ENCODE measurements around the gene COL6A1. TPM values are rescaled to one million over a fixed set of nuclear protein-coding genes. Genes with fewer than 3 reads are reported as not detected.

The COL6A1 gene
- total RNA-seq, 2 experiments from 2014 or later = 0.57 to 0.69 TPM

DNA sequence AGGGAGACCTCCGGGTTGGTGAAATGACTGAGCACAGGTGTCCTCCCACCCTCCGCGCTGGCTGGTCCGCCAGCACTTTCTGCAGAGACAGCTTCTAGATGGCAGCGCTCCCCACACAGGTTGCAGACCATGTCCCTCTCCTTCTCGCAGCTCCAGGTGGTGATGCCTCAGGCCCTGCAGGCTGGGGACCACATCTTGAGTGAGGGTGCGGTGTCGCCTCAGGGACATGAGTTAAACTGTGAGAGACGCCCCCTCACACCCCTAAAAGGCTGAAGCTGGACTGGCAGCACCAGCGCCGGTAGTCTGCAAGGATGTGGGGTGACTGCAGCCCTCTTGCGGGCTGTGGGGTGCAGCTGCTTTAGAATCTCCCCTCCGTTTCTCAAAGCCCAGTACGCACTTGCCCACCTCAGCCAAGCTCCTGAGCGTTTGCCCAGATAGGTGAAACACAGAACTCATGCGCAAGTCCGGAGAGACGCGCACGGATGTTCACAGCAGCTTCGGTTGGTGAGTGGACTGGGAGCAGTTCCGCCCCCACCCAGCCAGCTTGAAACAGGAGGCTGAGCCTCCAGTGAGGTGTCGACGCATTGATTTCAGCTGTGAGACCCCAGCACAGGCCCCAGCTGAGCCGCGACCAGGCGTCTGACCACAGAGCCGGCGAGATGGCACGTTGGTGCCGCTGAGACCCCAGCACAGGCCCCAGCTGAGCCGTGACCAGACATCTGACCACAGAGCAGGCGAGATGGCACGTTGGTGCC, 28.6 kb downstream of the COL6A1 start:
- no peaks in the 10 kb centered on the region for H3K4me1 Mint-ChIP-seq
- POLR2A ChIA-PET = no interaction called here
- no peak for DNase-seq
- H3K9me3 Mint-ChIP-seq (ENCODE audit: low read depth) = peaks cover 3% of the 10 kb centered on the region
- CTCF ChIA-PET = no interaction called here
- intact Hi-C loops (cut with DNase I, micrococcal nuclease) = no loop called here
- H3K27me3 Mint-ChIP-seq = peaks cover 3% of the 10 kb centered on the region
- ATAC-seq = no peak
- H3K36me3 Mint-ChIP-seq (ENCODE audit: low read depth) = no peaks in the 10 kb centered on the region
- no peak overlapping the region for H3K27ac Mint-ChIP-seq
- H3K4me3 Mint-ChIP-seq = no peak overlapping the region

DNA sequence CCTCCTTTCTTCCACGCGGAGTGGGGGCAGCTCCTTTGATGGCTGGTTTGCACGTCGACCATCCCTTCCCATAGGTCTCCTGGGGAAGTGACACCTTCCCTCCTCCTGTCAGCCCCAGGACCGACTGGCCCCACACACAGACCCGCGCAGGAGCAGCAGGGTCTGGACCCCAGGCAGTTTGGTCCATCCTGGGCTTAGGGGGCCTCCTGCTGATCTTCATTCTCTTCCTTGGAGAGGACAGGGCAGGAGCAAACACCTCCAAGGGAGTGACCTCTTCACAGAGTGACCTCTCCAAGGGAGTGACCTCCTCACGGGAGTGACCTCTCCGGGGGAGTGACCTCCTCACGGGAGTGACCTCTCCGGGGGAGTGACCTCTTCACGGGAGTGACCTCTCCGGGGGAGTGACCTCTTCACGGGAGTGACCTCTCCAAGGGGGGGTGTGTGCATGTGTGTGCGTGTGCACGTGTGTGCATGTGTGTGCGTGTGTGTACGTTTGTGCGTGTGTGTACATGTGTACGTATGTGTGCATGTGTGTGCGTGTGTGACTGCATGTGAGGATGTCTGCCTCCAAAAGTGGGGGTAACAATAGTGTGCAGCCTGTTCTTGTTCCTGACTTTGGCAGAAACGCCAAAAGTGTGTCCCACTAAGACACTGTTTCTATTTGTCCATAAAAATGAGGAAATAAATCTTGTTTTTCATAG, 29.8 kb downstream of the COL6A1 start:
- no peak for DNase-seq
- no peak for ATAC-seq
- Mint-ChIP-seq H3K27ac (no peak overlapping the region), H3K4me3 (no peak overlapping the region), H3K36me3 (ENCODE audit: low read depth) (no peaks in the 10 kb centered on the region), H3K27me3 (peaks cover 8% of the 10 kb centered on the region), H3K4me1 (no peaks in the 10 kb centered on the region), H3K9me3 (ENCODE audit: low read depth) (peaks cover 3% of the 10 kb centered on the region)
- ChIA-PET POLR2A (no interaction called here), CTCF (no interaction called here)
- intact Hi-C loops (cut with DNase I, micrococcal nuclease) = no loop called here

DNA sequence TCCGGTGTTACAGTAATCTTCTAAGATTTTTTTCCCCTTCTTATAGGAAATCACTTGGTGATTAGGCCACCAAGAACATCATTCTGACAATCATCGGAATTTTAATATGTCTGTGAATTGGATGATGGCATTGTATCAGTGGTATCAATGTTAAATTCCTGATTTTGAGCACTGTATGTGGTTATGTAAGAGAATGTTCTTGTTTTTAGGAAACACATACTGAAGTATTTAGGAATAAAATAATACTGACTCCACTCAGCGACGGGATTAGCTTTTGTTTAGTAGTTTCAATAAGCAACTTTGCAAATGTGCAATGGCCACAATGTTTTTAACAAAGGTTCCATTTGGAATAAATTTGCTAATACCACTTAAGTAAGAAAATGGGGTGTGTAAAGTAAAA, 30.6 kb downstream of the COL6A1 start:
- no peak overlapping the region for H3K4me3 Mint-ChIP-seq
- ATAC-seq (no peak), DNase-seq (no peak)
- H3K27ac Mint-ChIP-seq = no peak overlapping the region
- H3K36me3 Mint-ChIP-seq (ENCODE audit: low read depth) = no peaks in the 10 kb centered on the region
- H3K9me3 Mint-ChIP-seq (ENCODE audit: low read depth) = peaks cover 3% of the 10 kb centered on the region
- ChIA-PET CTCF (no interaction called here), POLR2A (interaction anchor here (0.7 kb wide), 1 partner anchor 8 kb away, joined by 3 read pairs; no protein-coding TSS in a partner anchor)
- intact Hi-C loops (cut with DNase I, micrococcal nuclease) = no loop called here
- peaks cover 13% of the 10 kb centered on the region for H3K27me3 Mint-ChIP-seq
- H3K4me1 Mint-ChIP-seq = no peaks in the 10 kb centered on the region

DNA sequence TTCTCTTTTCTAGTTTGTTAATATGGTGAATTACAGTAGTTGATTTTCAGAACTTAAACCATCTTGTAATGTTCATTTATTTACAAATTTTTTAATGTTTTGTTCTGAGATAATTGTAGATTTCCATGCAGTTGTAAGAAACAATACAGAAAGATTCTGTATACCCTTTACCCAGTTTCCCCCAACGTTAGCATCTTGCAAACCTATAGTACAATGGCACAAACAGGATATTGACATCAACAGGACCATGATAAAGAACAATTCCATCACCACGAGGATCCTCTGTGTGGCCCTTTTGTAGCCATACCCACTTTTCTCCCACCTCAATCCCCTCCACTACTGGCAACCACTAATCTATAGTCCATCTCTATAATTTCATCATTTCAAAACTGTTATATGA, 33.3 kb downstream of the COL6A1 start:
- DNase-seq (no peak), ATAC-seq (no peak)
- Mint-ChIP-seq H3K36me3 (ENCODE audit: low read depth) (no peaks in the 10 kb centered on the region), H3K27me3 (peaks cover 25% of the 10 kb centered on the region), H3K27ac (no peak overlapping the region), H3K9me3 (ENCODE audit: low read depth) (no peaks in the 10 kb centered on the region), H3K4me1 (no peaks in the 10 kb centered on the region), H3K4me3 (no peak overlapping the region)
- intact Hi-C loops (cut with DNase I, micrococcal nuclease) = no loop called here
- ChIA-PET CTCF (no interaction called here), POLR2A (no interaction called here)

DNA sequence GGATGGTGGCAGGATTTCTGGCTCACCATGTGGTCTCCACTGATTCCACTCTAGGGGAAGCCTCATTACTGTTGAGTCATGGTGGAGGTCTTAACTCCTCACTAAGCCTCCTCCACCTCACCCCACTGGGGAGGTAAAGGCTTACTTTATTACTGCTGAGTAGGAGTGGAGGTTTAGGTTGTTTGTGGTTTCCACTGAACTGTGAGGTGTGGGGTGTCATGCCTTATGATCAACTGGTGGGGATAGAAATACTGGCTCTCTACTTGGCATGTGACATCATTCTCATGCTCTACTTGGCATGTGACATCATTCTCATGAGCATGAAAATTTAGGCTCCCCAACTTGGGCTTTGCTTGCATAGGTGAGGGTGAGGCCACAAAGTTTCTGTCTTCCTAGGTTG, 35.6 kb downstream of the COL6A1 start:
- no peaks in the 10 kb centered on the region for H3K36me3 Mint-ChIP-seq (ENCODE audit: low read depth)
- no peak overlapping the region for H3K27ac Mint-ChIP-seq
- DNase-seq (no peak), ATAC-seq (no peak)
- H3K4me1 Mint-ChIP-seq = no peaks in the 10 kb centered on the region
- intact Hi-C loops (cut with DNase I, micrococcal nuclease) = no loop called here
- ChIA-PET POLR2A (no interaction called here), CTCF (no interaction called here)
- H3K4me3 Mint-ChIP-seq = no peak overlapping the region
- no peaks in the 10 kb centered on the region for H3K9me3 Mint-ChIP-seq (ENCODE audit: low read depth)
- peaks cover 30% of the 10 kb centered on the region for H3K27me3 Mint-ChIP-seq

DNA sequence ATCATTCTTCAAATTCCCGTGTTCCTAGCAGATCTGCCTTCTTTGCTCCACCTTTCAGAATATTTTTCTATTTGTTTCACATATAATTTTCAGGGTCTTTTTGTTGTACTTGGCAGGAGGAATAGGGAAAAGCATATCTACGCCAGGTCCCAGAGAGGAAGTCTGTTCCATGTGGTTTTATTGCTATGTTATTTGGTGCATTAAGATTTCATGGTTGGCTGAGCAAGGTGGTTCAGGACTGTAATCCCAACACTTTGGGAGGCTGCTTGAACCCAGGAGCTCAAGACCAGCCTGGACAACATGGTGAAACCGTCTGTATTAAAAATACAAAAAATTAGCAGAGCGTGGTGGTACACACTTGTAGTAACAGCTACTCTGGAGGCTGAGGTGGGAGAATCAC, 36.1 kb downstream of the COL6A1 start:
- H3K27me3 Mint-ChIP-seq = peaks cover 30% of the 10 kb centered on the region
- no peaks in the 10 kb centered on the region for H3K4me1 Mint-ChIP-seq
- H3K9me3 Mint-ChIP-seq (ENCODE audit: low read depth) = no peaks in the 10 kb centered on the region
- CTCF ChIA-PET = no interaction called here
- no peak overlapping the region for H3K27ac Mint-ChIP-seq
- H3K4me3 Mint-ChIP-seq = no peak overlapping the region
- intact Hi-C loops (cut with DNase I, micrococcal nuclease) = no loop called here
- DNase-seq = no peak
- POLR2A ChIA-PET = no interaction called here
- ATAC-seq = no peak
- H3K36me3 Mint-ChIP-seq (ENCODE audit: low read depth) = no peaks in the 10 kb centered on the region

DNA sequence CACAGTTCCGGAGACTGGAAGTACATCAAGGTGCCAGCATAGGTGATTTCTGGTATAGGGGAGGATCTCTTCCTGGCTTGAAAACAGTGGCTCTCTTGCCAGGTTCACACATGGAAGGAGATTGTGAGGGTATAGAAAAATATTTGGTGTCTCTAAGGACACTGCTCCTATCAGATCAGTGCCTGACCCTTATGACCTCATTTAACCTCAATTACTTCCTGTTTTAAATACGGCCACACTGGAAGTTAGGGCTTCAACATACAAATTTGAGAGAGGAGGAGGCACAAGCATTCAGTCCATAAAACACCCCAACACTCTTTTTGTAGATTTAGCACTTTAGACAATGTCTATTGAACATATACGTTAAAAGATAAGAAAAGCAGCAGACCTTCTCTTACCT, 37.0 kb downstream of the COL6A1 start:
- DNase-seq (no peak), ATAC-seq (no peak)
- Mint-ChIP-seq H3K27me3 (peaks cover 30% of the 10 kb centered on the region), H3K9me3 (ENCODE audit: low read depth) (no peaks in the 10 kb centered on the region), H3K36me3 (ENCODE audit: low read depth) (no peaks in the 10 kb centered on the region), H3K4me3 (no peak overlapping the region), H3K4me1 (no peaks in the 10 kb centered on the region), H3K27ac (no peak overlapping the region)
- CTCF ChIA-PET = no interaction called here
- intact Hi-C loops (cut with DNase I, micrococcal nuclease) = no loop called here
- POLR2A ChIA-PET = no interaction called here

DNA sequence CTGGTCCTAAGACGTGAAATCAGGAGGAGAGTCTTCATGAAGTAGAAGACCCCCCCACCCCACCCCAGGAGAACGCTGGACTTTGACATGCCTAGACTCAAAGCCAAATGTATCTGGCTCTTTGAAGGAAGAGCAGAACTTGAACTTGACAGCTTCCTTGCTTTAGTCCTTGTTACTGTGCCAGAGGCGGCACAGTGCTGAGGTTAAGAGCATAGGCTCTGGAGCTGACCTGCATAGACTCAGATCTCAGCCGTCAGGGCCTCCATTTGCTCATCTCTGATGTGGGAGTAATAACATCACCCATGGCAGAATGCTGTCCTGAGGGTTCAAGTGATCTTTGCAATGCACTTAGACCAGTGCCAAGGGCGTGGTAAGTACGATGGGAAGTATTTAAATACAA, 39.0 kb downstream of the COL6A1 start:
- ChIA-PET POLR2A (no interaction called here), CTCF (no interaction called here)
- peaks cover 34% of the 10 kb centered on the region for H3K27me3 Mint-ChIP-seq
- no peaks in the 10 kb centered on the region for H3K36me3 Mint-ChIP-seq (ENCODE audit: low read depth)
- no peak overlapping the region for H3K4me3 Mint-ChIP-seq
- peaks cover 3% of the 10 kb centered on the region for H3K4me1 Mint-ChIP-seq
- ATAC-seq (no peak), DNase-seq (no peak)
- H3K27ac Mint-ChIP-seq = no peak overlapping the region
- no peaks in the 10 kb centered on the region for H3K9me3 Mint-ChIP-seq (ENCODE audit: low read depth)
- intact Hi-C loops (cut with DNase I, micrococcal nuclease) = no loop called here

DNA sequence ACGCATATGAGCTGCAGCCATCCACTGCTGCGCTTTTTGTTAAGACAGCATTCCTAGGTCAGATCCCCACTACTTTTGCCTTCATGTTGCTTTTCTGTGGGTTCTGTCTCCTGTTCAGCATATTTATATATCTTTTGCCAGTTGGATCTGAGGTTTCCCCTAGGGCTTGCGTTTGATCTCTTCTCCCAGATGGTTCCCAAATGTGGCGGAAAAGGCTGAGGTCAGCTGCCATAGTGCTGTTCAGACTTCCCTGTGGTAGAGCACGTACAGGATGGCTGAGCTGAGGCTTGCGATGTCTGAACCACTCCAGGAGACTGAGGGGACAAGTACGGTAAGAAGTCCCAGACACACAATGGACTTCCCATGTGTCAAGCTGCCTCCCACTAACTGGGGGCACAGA, 39.8 kb downstream of the COL6A1 start:
- ATAC-seq = no peak
- POLR2A ChIA-PET = no interaction called here

DNA sequence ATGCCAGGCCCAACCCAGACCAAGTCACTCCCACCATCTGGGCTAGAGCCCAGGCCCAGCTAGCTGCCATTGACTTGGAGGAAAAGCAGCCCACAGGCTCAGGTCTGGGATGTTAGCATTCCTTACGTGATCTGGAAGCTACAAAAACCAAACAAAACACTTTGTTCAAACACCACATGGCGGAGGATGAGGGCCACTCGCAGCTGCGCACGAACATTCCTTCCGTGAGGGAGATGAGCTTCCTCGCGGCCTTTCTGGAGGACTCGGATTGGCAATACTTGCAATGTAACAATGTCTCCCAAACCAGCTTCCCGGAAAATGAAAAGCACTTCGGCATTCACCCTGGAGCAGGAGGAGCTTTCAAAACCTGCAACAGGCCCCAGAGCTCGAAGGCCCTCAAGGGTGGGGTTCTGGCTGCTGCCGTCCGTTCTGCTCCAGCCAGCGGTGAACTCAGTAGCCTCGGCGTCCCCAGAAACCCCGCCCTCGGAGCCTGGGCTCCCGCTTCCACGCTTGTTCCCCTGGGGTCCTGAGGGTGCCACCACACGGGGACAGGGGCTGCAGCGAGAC, 40.5 kb downstream of the COL6A1 start:
- Mint-ChIP-seq H3K4me1 (peaks cover 3% of the 10 kb centered on the region), H3K36me3 (ENCODE audit: low read depth) (no peaks in the 10 kb centered on the region), H3K27me3 (peaks cover 26% of the 10 kb centered on the region), H3K9me3 (ENCODE audit: low read depth) (no peaks in the 10 kb centered on the region), H3K27ac (no peak overlapping the region), H3K4me3 (no peak overlapping the region)
- no peak for ATAC-seq
- ChIA-PET CTCF (no interaction called here), POLR2A (no interaction called here)
- no peak for DNase-seq
- intact Hi-C loops (cut with DNase I, micrococcal nuclease) = no loop called here

More for the DNA sequence above, 39.8 kb downstream of the COL6A1 start:
- Mint-ChIP-seq H3K9me3 (ENCODE audit: low read depth) (no peaks in the 10 kb centered on the region), H3K4me1 (peaks cover 3% of the 10 kb centered on the region), H3K4me3 (no peak overlapping the region), H3K27me3 (peaks cover 30% of the 10 kb centered on the region), H3K36me3 (ENCODE audit: low read depth) (no peaks in the 10 kb centered on the region), H3K27ac (no peak overlapping the region)
- CTCF ChIA-PET = no interaction called here
- no peak for DNase-seq
- intact Hi-C loops (cut with DNase I, micrococcal nuclease) = no loop called here

DNA sequence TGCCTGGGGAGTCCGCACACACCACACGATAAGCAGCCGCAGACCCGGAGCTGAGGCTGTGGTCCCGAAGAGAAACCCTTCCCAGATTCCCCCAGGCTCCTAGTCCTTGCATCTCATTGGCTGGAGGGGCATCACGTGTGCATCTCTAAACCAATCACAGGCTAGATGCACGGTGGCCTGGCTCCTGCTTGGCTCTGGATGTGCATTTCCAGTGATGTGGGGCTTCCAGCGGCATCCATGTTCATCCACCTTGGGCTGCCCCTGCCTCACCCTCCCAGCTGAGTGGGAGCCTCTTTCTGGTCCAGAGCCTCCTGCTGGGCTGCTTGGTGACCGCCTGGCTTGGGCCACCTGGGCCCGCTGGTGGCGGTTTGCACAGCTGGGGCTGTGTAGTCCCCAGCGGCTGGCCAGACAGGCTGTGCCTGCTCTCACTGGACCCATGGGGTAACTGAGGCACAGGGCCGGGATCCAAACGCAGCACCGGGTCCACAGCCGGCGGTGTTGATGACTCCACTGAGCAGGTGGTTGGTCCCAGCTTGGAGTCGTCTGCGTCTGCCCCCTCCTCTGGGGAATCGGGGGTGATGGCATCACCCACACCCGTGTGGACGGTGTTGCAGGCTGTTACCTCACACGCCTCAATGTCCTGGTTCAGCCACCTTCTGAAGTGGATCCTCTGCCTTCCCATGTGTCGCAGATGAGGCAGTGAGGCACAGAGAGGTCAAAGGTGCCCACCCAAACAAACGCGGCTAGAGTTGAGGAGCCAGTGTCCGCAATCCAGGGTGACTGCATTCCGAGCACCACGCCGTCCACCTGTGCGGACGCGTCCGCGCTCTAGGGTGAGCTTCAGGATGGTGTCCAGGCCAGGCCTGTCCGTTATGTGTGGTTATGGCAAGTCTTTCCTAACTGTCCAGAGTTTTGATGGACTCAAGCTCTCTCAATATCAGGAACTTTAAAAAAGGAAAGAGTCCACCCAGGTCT, 41.3 kb downstream of the COL6A1 start:
- Mint-ChIP-seq H3K4me1 (peaks cover 3% of the 10 kb centered on the region), H3K27ac (no peak overlapping the region), H3K27me3 (peaks cover 21% of the 10 kb centered on the region), H3K4me3 (no peak overlapping the region), H3K36me3 (ENCODE audit: low read depth) (no peaks in the 10 kb centered on the region), H3K9me3 (ENCODE audit: low read depth) (no peaks in the 10 kb centered on the region)
- ATAC-seq (no peak), DNase-seq (no peak)
- CTCF ChIA-PET = no interaction called here
- intact Hi-C loops (cut with DNase I, micrococcal nuclease) = no loop called here
- POLR2A ChIA-PET = no interaction called here
